ENCODE measurements around the gene ABCB4. TPM values are rescaled to one million over a fixed set of nuclear protein-coding genes. Genes with fewer than 3 reads are reported as not detected.
A peak's percentile ranks its signal among the peaks of the same experiment; 100 is the strongest.

The ABCB4 gene
- total RNA-seq, 1 donor from 2014 or later: 0.30 TPM

GRCh38 chr7:87517136-87517815, 41.8 kb upstream of the ABCB4 start:
- Histone ChIP-seq H3K4me3 (no peak overlapping the region), H3K9ac (no peak overlapping the region), H3K27me3 (no peaks in the 10 kb centered on the region), H3K79me2 (ENCODE audit: low read depth) (no peaks in the 10 kb centered on the region), H3K9me3 (ENCODE audit: low read depth) (no peaks in the 10 kb centered on the region), H2AFZ (replicated peaks) (no peak overlapping the region), H3K36me3 (no peaks in the 10 kb centered on the region), H3K4me1 (peaks cover 5% of the 10 kb centered on the region), H3K27ac (no peak overlapping the region), H3K4me2 (no peak overlapping the region), H3F3A (ENCODE audit: low read depth) (no peaks in the 10 kb centered on the region), H4K20me1 (ENCODE audit: low read depth) (no peaks in the 10 kb centered on the region)
- Mint-ChIP-seq H3K27me3 (ENCODE audit: insufficient read depth, low read depth) (no peaks in the 10 kb centered on the region), H3K27ac (no peak overlapping the region), H3K9me3 (no peaks in the 10 kb centered on the region), H3K36me3 (no peaks in the 10 kb centered on the region), H3K4me1 (peaks cover 13% of the 10 kb centered on the region), H3K4me3 (no peak overlapping the region)
- no peak for DNase-seq (ENCODE audit: low spot score)
- TF ChIP-seq EZH2 (IDR thresholded peaks at IDR 0.05) (no peak), EZH2phosphoT487 (IDR thresholded peaks at IDR 0.05) (no peak), CTCF (IDR thresholded peaks at IDR 0.05) (no peak)

GRCh38 chr7:87513735-87514335, 38.4 kb upstream of the ABCB4 start:
- peaks cover 3% of the 10 kb centered on the region for H3K27me3 Mint-ChIP-seq (ENCODE audit: insufficient read depth, low read depth)
- peak; percentile 28 for DNase-seq (ENCODE audit: low spot score)
- no peak overlapping the region for H3K27ac Mint-ChIP-seq
- peaks cover 23% of the 10 kb centered on the region for H3K4me1 Mint-ChIP-seq
- Histone ChIP-seq H3K79me2 (ENCODE audit: low read depth) (no peaks in the 10 kb centered on the region), H3F3A (ENCODE audit: low read depth) (no peaks in the 10 kb centered on the region), H4K20me1 (ENCODE audit: low read depth) (no peaks in the 10 kb centered on the region), H3K36me3 (no peaks in the 10 kb centered on the region), H3K4me2 (no peak overlapping the region), H2AFZ (replicated peaks) (no peak overlapping the region), H3K4me3 (no peak overlapping the region), H3K27ac (no peak overlapping the region), H3K9me3 (ENCODE audit: low read depth) (no peaks in the 10 kb centered on the region), H3K27me3 (no peaks in the 10 kb centered on the region), H3K9ac (no peak overlapping the region), H3K4me1 (peaks cover 5% of the 10 kb centered on the region)
- H3K4me3 Mint-ChIP-seq: no peak overlapping the region
- TF ChIP-seq CTCF (IDR thresholded peaks at IDR 0.05): no peak
- no peaks in the 10 kb centered on the region for H3K9me3 Mint-ChIP-seq
- H3K36me3 Mint-ChIP-seq: no peaks in the 10 kb centered on the region

- H3K4me3 Mint-ChIP-seq: no peak overlapping the region
- H3K9me3 Mint-ChIP-seq: no peaks in the 10 kb centered on the region
- Histone ChIP-seq H3K4me1 (peaks cover 5% of the 10 kb centered on the region), H4K20me1 (ENCODE audit: low read depth) (no peaks in the 10 kb centered on the region), H3K27me3 (no peaks in the 10 kb centered on the region), H3K4me3 (no peak overlapping the region), H3K4me2 (no peak overlapping the region), H3K79me2 (ENCODE audit: low read depth) (no peaks in the 10 kb centered on the region), H2AFZ (replicated peaks) (no peak overlapping the region), H3F3A (ENCODE audit: low read depth) (no peaks in the 10 kb centered on the region), H3K27ac (no peak overlapping the region), H3K9ac (no peak overlapping the region), H3K36me3 (no peaks in the 10 kb centered on the region), H3K9me3 (ENCODE audit: low read depth) (no peaks in the 10 kb centered on the region)
- DNase-seq (ENCODE audit: low spot score): no peak
- H3K4me1 Mint-ChIP-seq: peaks cover 23% of the 10 kb centered on the region
- no peak for TF ChIP-seq EZH2phosphoT487 (IDR thresholded peaks at IDR 0.05)
- TF ChIP-seq CTCF (IDR thresholded peaks at IDR 0.05): no peak
- no peak for TF ChIP-seq EZH2 (IDR thresholded peaks at IDR 0.05)
- no peaks in the 10 kb centered on the region for H3K36me3 Mint-ChIP-seq
- peaks cover 3% of the 10 kb centered on the region for H3K27me3 Mint-ChIP-seq (ENCODE audit: insufficient read depth, low read depth)
- H3K27ac Mint-ChIP-seq: no peak overlapping the region
Measured at GRCh38 chr7:87512906-87513305, 37.4 kb upstream of the ABCB4 start.
